ENCODE data around the gene PLAU. TPM values are rescaled to one million over a fixed set of nuclear protein-coding genes. Genes with fewer than 3 reads are reported as not detected.

PLAU gene
- total and polyA plus RNA-seq, 2 of the 4 experiments (the other 2 are of a cell fraction) = 123 to 283 TPM

GRCh38 chr10:73959484-73960243, 48.7 kb downstream of the PLAU start:
- Histone ChIP-seq H2BK120ac (ENCODE audit: low read depth, low read length) (peak overlapping the region; percentile 3; the same call in 1 of the 2 replicates), H2AK9ac (replicated peaks; ENCODE audit: low read depth, low read length, poor library complexity) (no peak overlapping the region), H3K4me3 (ENCODE audit: insufficient read depth, low read depth, low read length) (no peak overlapping the region), H3K23ac (ENCODE audit: low read depth, low read length) (no peak overlapping the region), H2AFZ (replicated peaks; ENCODE audit: low read length, poor library complexity) (no peak overlapping the region), H3K4ac (ENCODE audit: low read depth, low read length) (peak overlapping the region; percentile 0), H4K8ac (ENCODE audit: low read depth in 2 of 2, low read length in 2 of 2) (peak overlapping the region in 1 of 2 experiments; percentile 8; a peak in 1 of 4 replicates), H4K20me1 (ENCODE audit: insufficient read depth, low read length) (no peaks in the 10 kb centered on the region), H2BK5ac (ENCODE audit: low read depth, low read length, poor library complexity, severe bottlenecking) (no peak overlapping the region), H3K27ac (ENCODE audit: insufficient read depth, low read length) (no peak overlapping the region), H3K56ac (ENCODE audit: extremely low read depth, insufficient read depth, low read length) (no peak overlapping the region), H3K36me3 (ENCODE audit: control insufficient read depth, insufficient read depth, low read length) (no peaks in the 10 kb centered on the region), H3K79me1 (ENCODE audit: low read depth in 1 of 2, low read length in 2 of 2) (peaks cover 0 to 16% of the 10 kb centered on the region in 2 experiments; a peak in 2 of 4 replicates), H3K4me1 (ENCODE audit: control insufficient read depth, insufficient read depth, low read length) (peaks cover 16% of the 10 kb centered on the region), H3K14ac (replicated peaks; ENCODE audit: low read depth, low read length) (peak overlapping the region; percentile 66), H2BK15ac (ENCODE audit: low read depth, low read length) (peak overlapping the region; percentile 2; the same call in 1 of the 3 replicates), H3K18ac (ENCODE audit: low read depth, low read length) (peak overlapping the region; percentile 63; the same call in 1 of the 2 replicates), H3K9me3 (ENCODE audit: control insufficient read depth, insufficient read depth, low read length) (no peaks in the 10 kb centered on the region), H3K27me3 (ENCODE audit: control insufficient read depth, insufficient read depth, low read length) (no peaks in the 10 kb centered on the region), H4K91ac (ENCODE audit: insufficient read depth, low read depth, low read length) (peak overlapping the region; percentile 26; the same call in 1 of the 2 replicates), H2AK5ac (ENCODE audit: low read depth, low read length) (peak overlapping the region; percentile 46; the same call in 1 of the 2 replicates), H3K9me1 (ENCODE audit: insufficient read depth, low read length) (peaks cover 20% of the 10 kb centered on the region), H3K4me2 (ENCODE audit: low read depth, low read length) (peak overlapping the region; percentile 43; the same call in 1 of the 2 replicates), H3K9ac (ENCODE audit: low read depth, low read length) (no peak overlapping the region), H4K5ac (ENCODE audit: low read depth, low read length) (0 out of 2 replicates have a peak overlapping the region, but pooled peaks have one; percentile 26), H2BK20ac (ENCODE audit: low read depth, low read length) (peak overlapping the region; percentile 73)
- ATAC-seq (ENCODE audit: low read depth) (peak; percentile 31), DNase-seq (peak; percentile 66)
- peak; percentile 41 for TF ChIP-seq CEBPB (IDR thresholded peaks at IDR 0.05; ENCODE audit: low read depth, low read length)
- no peak for TF ChIP-seq RFX5 (IDR thresholded peaks at IDR 0.05; ENCODE audit: low read depth, low read length)
- TF ChIP-seq NFE2L2 (IDR thresholded peaks at IDR 0.05; ENCODE audit: low read depth, low read length) = no peak
- dilution Hi-C loops (cut with HindIII; ENCODE audit: low sequenced_read_pairs, unreplicated experiment) = no loop called here
- POLR2A ChIA-PET (ENCODE audit: unreplicated experiment) = no interaction called here
- BruUV-seq (replicated peaks) = no TSS peak
- CTCF ChIA-PET = no interaction called here
- intact Hi-C loops (cut with micrococcal nuclease) = loop anchor here (5.0 kb wide), 2 partner anchors 33 to 123 kb away; no protein-coding TSS in a partner anchor
- in situ Hi-C loops (cut with MboI; ENCODE audit: low sequenced_read_pairs) = no loop called here
- WGBS, 2 experiments (ENCODE audit: extremely low coverage in 2 of 2, insufficient read length in 1 of 2) = no CpG with 5 or more reads among the region's 6 CpGs
